ENCODE results near the gene BMP6. TPM values are rescaled to one million over a fixed set of nuclear protein-coding genes. Genes with fewer than 3 reads are reported as not detected.

The BMP6 gene
- total and polyA plus RNA-seq, 2 of the 8 experiments (the other 6 are each of a cell fraction or from before 2014, with no cell fraction given) = 2.0 to 2.1 TPM

- TF ChIP-seq ZNF274 (IDR thresholded peaks at IDR 0.05; ENCODE audit: borderline replicate concordance, extremely low read depth, low read length) = no peak
These were observed 191.8 kb downstream of the BMP6 start (continued) for GRCh38 chr6:7917729-7918128.

All from H1 (cell line).